ENCODE results near the gene ADAM12. TPM values are rescaled to one million over a fixed set of nuclear protein-coding genes. Genes with fewer than 3 reads are reported as not detected.

Gene ADAM12
- polyA plus RNA-seq, 1 of the 3 experiments (the other 2 are of a cell fraction), result 25.0 TPM

- Histone ChIP-seq H4K20me1 (ENCODE audit: insufficient read depth) (no peaks in the 10 kb centered on the region), H2AFZ (ENCODE audit: low read depth) (no peak overlapping the region), H3K36me3 (replicated peaks in 1 of 2; ENCODE audit: control insufficient read depth in 1 of 2, insufficient read depth in 2 of 2, low read length in 1 of 2) (no peaks in the 10 kb centered on the region), H3K27ac (ENCODE audit: low read depth in 2 of 2, low read length in 1 of 2) (no peak overlapping the region), H3K79me2 (ENCODE audit: insufficient read depth) (no peaks in the 10 kb centered on the region), H3K4me3 (ENCODE audit: low read depth in 2 of 2, low read length in 1 of 2) (no peak overlapping the region), H3K9ac (no peak overlapping the region), H3K9me3 (no peaks in the 10 kb centered on the region), H3K27me3 (ENCODE audit: insufficient read depth) (no peaks in the 10 kb centered on the region), H3K9me2 (no peaks in the 10 kb centered on the region), H3K4me1 (ENCODE audit: control insufficient read depth in 1 of 2, insufficient read depth in 2 of 2, low read depth in 1 of 2, low read length in 1 of 2) (peaks cover 8 to 13% of the 10 kb centered on the region in 2 experiments; a peak in 1 of 4 replicates), H3K4me2 (no peak overlapping the region), H3F3A (replicated peaks; ENCODE audit: insufficient read depth) (no peaks in the 10 kb centered on the region)
- POLR2A ChIA-PET, result no interaction called here
- CTCF ChIA-PET, result interaction anchor here (1.2 kb wide), 1 partner anchor 15 kb away, joined by 3 read pairs; no protein-coding TSS in a partner anchor
- no peak for TF ChIP-seq FOXM1 (IDR thresholded peaks at IDR 0.05; ENCODE audit: low read depth)
- no peak for DNase-seq
- over 99% methylated on average over 9 of the region's 9 CpGs for WGBS (ENCODE audit: low lambda C conversion rate)
Observed at GRCh38 chr10:126226205-126226604, 162.1 kb downstream of the ADAM12 start.

- no peaks in the 10 kb centered on the region for H3K9me2 ChIP-seq
- H3K27me3 ChIP-seq (ENCODE audit: insufficient read depth), result no peaks in the 10 kb centered on the region
- no peaks in the 10 kb centered on the region for H3K79me2 ChIP-seq (ENCODE audit: insufficient read depth)
- no peaks in the 10 kb centered on the region for H3K36me3 ChIP-seq (replicated peaks in 1 of 2; ENCODE audit: control insufficient read depth in 1 of 2, insufficient read depth in 2 of 2, low read length in 1 of 2)
- ChIA-PET CTCF (interaction anchor here (0.9 to 2.5 kb wide), 4 partner anchors 10 to 161 kb away, joined by 3 to 8 read pairs (median 3); no protein-coding TSS in a partner anchor), POLR2A (no interaction called here)
- H3K4me2 ChIP-seq, result no peak overlapping the region
- H3K9ac ChIP-seq, result no peak overlapping the region
- no peak overlapping the region for H2AFZ ChIP-seq (ENCODE audit: low read depth)
- 95% methylated on average over 8 of the region's 9 CpGs for WGBS (ENCODE audit: low lambda C conversion rate)
- H3F3A ChIP-seq (replicated peaks; ENCODE audit: insufficient read depth), result no peaks in the 10 kb centered on the region
- no peak for DNase-seq
- no peaks in the 10 kb centered on the region for H4K20me1 ChIP-seq (ENCODE audit: insufficient read depth)
- H3K27ac ChIP-seq (ENCODE audit: low read depth in 2 of 2, low read length in 1 of 2), result no peak overlapping the region
- no peak for TF ChIP-seq MXI1 (IDR thresholded peaks at IDR 0.05; ENCODE audit: low read depth, low read length)
- TF ChIP-seq USF2 (IDR thresholded peaks at IDR 0.05; ENCODE audit: borderline replicate concordance, low read depth, low read length), result no peak
- no peak for TF ChIP-seq TAF1 (IDR thresholded peaks at IDR 0.05; ENCODE audit: borderline replicate concordance, low read depth, low read length)
- TF ChIP-seq USF1 (IDR thresholded peaks at IDR 0.05; ENCODE audit: borderline replicate concordance, low read depth), result no peak
- no peak for TF ChIP-seq POLR2AphosphoS5 (IDR thresholded peaks at IDR 0.05; ENCODE audit: low read depth, low read length)
- TF ChIP-seq MEF2A (IDR thresholded peaks at IDR 0.05; ENCODE audit: borderline replicate concordance, low read depth), result no peak
- no peak for TF ChIP-seq RXRA (IDR thresholded peaks at IDR 0.05; ENCODE audit: borderline replicate concordance, low read depth)
- no peak for TF ChIP-seq PBX3 (IDR thresholded peaks at IDR 0.05)
- TF ChIP-seq RFX5 (IDR thresholded peaks at IDR 0.05; ENCODE audit: low read length), result no peak
- no peak for TF ChIP-seq EP300 (IDR thresholded peaks at IDR 0.05; ENCODE audit: borderline replicate concordance in 1 of 2, low read depth in 1 of 2, low read length in 1 of 2)
- TF ChIP-seq CTCF (IDR thresholded peaks at IDR 0.05), result no peak
- no peak for TF ChIP-seq TEAD4 (IDR thresholded peaks at IDR 0.05; ENCODE audit: borderline replicate concordance, insufficient read depth)
- no peak for TF ChIP-seq EZH2phosphoT487 (IDR thresholded peaks at IDR 0.05; ENCODE audit: borderline replicate concordance, low read depth)
- no peak for TF ChIP-seq RCOR1 (IDR thresholded peaks at IDR 0.05; ENCODE audit: low read length)
- TF ChIP-seq YY1 (IDR thresholded peaks at IDR 0.05; ENCODE audit: low read depth), result no peak
- TF ChIP-seq RAD21 (IDR thresholded peaks at IDR 0.05; ENCODE audit: low read length), result no peak
- no peak for TF ChIP-seq ELF1 (IDR thresholded peaks at IDR 0.05)
- no peak for TF ChIP-seq JUND (IDR thresholded peaks at IDR 0.05)
- no peak for TF ChIP-seq FOSL2 (IDR thresholded peaks at IDR 0.05; ENCODE audit: borderline replicate concordance, low read depth)
- no peak overlapping the region for H3K4me3 ChIP-seq (ENCODE audit: low read depth in 2 of 2, low read length in 1 of 2)
- H3K4me1 ChIP-seq (ENCODE audit: control insufficient read depth in 1 of 2, insufficient read depth in 2 of 2, low read depth in 1 of 2, low read length in 1 of 2), result peaks cover 8 to 13% of the 10 kb centered on the region in 2 experiments; a peak in 1 of 4 replicates
- no peaks in the 10 kb centered on the region for H3K9me3 ChIP-seq
Observed at GRCh38 chr10:126225672-126226008, 162.6 kb downstream of the ADAM12 start.

Measured in SK-N-SH (cell line).